ENCODE results near the gene SIN3A.

DNA sequence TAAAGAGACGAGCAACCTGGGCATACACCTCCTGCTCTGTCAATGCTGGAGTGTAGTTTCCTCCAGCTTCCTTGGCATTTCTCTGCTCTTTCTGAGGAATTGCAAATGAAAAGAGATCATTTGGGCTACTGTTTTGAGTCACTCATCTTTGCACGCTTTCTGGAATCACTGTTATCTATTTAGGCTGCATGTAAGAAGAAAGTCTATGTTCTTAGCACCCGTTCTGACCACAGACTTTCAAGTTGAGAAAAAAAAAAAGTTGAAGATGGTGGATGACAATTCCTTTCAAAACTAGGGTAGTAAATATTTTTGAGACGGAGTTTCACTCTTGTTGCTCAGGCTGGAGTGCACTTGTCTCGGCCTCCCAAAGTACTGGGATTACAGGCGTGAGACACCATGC, 41.3 kb downstream of the SIN3A start:
- TF ChIP-seq, protein P1, sequence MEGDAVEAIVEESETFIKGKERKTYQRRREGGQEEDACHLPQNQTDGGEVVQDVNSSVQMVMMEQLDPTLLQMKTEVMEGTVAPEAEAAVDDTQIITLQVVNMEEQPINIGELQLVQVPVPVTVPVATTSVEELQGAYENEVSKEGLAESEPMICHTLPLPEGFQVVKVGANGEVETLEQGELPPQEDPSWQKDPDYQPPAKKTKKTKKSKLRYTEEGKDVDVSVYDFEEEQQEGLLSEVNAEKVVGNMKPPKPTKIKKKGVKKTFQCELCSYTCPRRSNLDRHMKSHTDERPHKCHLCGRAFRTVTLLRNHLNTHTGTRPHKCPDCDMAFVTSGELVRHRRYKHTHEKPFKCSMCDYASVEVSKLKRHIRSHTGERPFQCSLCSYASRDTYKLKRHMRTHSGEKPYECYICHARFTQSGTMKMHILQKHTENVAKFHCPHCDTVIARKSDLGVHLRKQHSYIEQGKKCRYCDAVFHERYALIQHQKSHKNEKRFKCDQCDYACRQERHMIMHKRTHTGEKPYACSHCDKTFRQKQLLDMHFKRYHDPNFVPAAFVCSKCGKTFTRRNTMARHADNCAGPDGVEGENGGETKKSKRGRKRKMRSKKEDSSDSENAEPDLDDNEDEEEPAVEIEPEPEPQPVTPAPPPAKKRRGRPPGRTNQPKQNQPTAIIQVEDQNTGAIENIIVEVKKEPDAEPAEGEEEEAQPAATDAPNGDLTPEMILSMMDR (IDR thresholded peaks at IDR 0.05): no peak
- TF ChIP-seq POLR2A (IDR thresholded peaks at IDR 0.05): no peak

Measured in vagina (tissue), 2 donors.